ENCODE data around the gene CC2D2A.
"Not testable (repeated sequence)": the region's sequence is repeated elsewhere in the genome, so short reads cannot be mapped to it uniquely, and the experiment has no call there.

Gene CC2D2A

GRCh38 chr4:15516494-15516893 is 46.8 kb downstream of the CC2D2A start:
- no peak for DNase-seq (ENCODE audit: low read depth)

GRCh38 chr4:15517681-15518080 is 48.0 kb downstream of the CC2D2A start:
- not testable (repeated sequence) for DNase-seq (ENCODE audit: low read depth)

GRCh38 chr4:15521442-15522039 is 51.9 kb downstream of the CC2D2A start:
- no peak for DNase-seq (ENCODE audit: low read depth)

GRCh38 chr4:15525080-15525479 is 55.4 kb downstream of the CC2D2A start:
- no peak for DNase-seq (ENCODE audit: low read depth)

GRCh38 chr4:15526924-15527592 is 57.4 kb downstream of the CC2D2A start:
- DNase-seq (ENCODE audit: low read depth): no peak

DNA sequence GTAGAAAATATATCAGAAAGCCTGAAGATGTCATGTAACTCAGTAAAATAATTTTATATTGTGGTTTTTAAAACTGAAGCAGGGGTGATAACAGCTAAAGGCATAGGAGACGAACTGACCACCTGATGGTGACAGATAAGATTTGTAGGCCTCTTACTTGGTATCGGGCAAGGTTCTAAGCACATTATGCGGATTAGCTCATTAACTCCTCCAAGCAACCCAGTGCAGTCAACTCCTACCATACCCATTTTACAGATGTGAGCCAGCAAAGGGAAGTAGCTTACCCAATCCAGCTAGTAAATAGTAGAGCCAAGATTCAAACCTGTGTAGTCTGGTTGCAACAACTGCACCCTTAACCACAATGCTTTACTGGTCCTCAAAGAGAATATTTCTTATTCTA is 62.1 kb downstream of the CC2D2A start:
- no peak for DNase-seq (ENCODE audit: low read depth)

- DNase-seq (ENCODE audit: low read depth): no peak
Measured at GRCh38 chr4:15533817-15534216, 64.1 kb downstream of the CC2D2A start.

GRCh38 chr4:15535599-15535998 is 65.9 kb downstream of the CC2D2A start:
- no peak for DNase-seq (ENCODE audit: low read depth)

- DNase-seq (ENCODE audit: low read depth): no peak
Measured at GRCh38 chr4:15536552-15537499, 67.1 kb downstream of the CC2D2A start.

DNA sequence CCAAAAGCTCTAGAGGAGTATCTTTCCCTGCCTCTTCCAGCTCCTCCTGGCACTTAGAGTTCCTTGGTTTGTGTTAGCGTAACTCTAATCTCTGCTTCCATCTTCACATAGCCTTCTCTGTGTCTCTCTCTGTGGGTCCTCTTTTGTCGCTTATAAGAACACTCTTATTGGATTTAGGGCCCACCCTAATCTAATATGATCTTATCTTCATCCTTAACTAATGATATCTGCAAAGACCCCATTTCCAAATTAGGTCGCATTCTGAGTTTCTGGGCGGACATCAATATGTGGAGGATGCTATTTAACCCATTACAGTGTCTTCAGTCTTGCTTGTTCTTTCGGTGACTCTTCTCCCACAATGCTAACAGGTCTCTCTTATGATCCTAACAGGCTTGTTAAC is 72.3 kb downstream of the CC2D2A start:
- DNase-seq (ENCODE audit: low read depth): no peak

DNA sequence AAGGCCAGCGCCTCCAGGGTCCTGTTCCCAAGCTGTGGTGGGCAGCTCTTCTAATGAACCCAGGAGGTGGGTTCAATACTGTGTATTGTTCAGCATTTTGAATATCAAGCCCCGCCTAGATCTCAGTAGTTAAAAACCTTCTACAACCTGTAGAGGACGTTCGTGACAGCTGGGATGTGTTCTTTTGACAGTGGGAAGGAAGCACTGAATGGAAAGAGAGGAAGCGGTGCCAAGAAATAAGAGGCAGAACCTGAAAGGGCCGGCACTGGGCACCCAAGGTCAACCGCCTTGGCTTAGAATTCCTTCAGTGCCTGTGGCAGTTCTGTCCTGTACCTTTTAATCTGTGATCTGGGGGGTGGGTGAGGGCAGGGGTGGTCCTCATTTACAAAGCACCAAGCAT is 73.1 kb downstream of the CC2D2A start:
- DNase-seq (ENCODE audit: low read depth): no peak

DNA sequence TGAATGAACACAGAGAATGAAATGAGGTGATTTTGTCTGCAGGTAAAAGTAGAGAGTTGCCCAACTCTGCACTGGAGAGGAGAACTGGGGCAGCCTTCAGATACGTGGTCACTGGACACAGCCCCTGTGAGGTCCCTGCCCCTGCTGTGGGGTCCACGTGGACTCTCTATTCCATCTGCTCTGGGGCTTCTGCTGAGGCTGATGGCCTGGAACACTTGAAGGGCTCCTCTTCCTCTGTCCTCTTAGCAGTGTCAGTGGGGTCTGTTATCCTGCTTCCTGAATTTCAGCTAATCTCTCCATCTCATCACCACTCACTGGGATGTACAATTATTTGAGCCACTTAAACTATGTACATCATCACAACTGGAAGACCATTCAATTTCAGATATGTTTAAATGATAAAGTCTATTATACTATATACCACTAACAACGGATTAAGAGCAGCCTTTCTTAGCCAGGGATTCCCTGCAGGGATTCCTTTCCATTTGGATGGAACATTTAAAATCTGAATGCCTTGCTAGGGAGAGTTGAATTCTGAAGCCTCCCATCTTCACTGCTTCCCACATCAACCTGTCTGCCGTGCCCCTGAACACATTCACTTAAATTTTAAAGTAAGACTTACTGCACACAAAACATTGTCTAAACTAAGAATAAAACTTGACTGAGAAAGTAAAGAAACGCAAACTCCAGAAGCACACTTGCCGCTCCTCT is 74.0 kb downstream of the CC2D2A start:
- no peak for DNase-seq (ENCODE audit: low read depth)

DNA sequence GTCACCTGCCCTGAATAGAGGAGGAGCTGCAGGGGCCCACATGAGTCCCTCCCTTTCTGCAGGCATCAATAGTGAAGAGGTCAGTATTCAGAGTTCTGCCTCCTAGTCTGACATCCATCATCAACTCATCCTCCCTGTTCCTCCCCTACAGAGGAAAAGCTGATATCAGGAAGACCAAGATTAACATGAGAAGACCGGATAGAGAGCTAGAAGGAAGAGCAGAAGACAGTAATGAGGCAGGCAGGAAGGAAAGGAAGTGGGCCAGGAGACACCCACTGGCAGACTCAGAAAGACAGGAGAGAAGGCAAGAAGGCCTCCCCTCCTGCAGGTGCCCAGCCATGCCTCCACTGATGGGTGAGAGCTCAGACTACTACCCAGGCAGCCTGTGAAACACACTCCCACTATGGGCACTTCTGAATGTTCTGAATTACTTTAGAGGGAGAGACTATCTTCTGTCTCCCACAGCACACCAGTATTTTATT is 74.6 kb downstream of the CC2D2A start:
- no peak for DNase-seq (ENCODE audit: low read depth)

DNA sequence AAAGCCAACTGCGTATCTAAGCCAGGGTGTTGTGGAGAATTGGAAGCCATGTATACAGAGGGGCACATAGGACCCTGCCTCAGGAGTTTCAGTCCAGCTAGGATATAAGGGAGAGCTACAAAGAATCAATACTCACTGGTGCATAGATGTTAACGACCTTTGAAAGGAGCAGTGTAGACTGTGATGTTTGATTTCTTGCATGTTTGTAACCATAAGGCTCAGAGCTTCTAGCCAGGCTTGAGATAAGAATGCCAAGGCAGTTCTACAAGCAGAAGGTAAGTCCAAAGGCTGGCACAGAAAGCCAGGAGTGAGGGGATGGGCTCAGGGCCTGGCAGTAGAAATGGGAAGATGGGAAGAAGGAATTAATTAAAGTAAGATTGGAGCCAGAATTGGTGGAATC is 75.7 kb downstream of the CC2D2A start:
- DNase-seq (ENCODE audit: low read depth): no peak

- DNase-seq (ENCODE audit: low read depth): no peak
Measured at GRCh38 chr4:15547392-15547791, 77.7 kb downstream of the CC2D2A start.

GRCh38 chr4:15550491-15550890 is 80.8 kb downstream of the CC2D2A start:
- no peak for DNase-seq (ENCODE audit: low read depth)

DNA sequence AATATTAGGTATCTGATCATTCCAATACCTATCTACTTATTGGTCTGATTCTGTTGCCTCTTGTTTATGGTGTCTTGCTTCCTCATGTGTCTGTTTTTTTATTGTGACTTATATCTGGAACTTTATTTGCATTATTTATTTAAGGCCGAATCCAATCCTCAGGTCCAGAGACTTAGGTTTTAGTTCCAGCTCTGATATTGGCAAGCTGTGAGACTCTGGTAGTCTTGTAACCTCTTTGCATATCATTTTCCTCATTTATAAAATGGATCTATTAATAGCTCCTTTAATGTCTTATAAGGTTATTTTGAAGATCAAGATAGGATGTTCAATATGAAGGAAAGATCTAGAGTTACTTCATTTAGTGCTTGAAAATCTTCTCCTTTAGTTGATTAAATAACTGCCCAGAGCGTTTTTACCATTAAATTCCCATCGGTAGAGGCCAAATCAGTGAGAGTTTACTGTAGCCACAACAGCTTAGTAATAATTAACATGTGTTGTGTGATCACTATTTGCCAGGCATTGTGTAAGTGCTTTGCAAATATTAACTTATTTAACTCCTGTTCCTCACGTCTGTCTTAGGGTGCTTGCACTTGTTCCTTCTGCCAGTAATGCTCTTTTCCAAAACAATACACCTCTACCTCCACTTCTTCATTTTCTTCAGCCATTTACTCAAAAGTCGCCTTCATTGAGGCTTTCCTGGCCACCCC is 82.2 kb downstream of the CC2D2A start:
- no peak for DNase-seq (ENCODE audit: low read depth)

DNA sequence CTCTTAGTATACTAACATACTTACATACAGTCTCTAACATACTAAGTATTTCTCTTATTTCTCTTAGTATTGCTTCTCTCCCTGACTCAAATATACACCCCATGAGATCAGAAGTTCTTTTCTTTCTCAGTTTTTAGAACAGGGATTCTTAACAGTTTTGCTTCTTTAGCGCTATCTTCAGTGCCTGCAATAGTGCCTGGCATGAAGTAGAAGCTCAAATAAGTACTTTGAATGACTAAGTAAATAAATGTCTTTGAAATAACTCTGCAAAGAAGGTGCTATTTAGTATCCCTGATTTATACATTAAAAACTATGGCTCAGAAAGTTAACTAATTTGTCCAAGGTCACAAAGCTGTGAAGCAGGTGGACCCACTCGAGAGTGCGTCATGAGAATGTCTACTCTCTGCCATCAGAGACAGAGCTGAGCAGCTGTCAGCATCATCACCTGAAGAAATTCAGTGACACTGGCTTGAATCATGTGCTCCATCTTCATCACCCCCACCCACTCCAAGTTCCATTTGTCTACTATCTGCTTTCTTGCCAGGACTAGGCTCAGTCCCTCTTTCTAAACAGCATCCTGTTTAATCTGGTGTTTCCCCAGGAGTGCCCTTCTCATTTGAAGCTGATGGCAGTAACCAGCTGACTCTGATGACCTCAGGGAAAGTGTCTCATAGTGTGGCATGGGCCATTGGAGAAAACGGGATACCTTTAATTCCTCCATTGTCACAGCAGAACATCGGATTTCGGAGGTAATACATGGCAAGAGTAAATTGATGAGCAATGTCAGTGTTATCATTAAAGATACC is 83.1 kb downstream of the CC2D2A start:
- no peak for DNase-seq (ENCODE audit: low read depth)

- no peak for DNase-seq (ENCODE audit: low read depth)
Measured at GRCh38 chr4:15556511-15557092, 86.9 kb downstream of the CC2D2A start.
